ENCODE data around the gene RPS24.

- TF ChIP-seq TCF12 (IDR thresholded peaks at IDR 0.05; ENCODE audit: low read depth, low read length) (no peak), SP1 (IDR thresholded peaks at IDR 0.05; ENCODE audit: low read depth, low read length) (no peak)
Measured at GRCh38 chr10:78072504-78072903, 38.8 kb downstream of the RPS24 start.
